AG04449 (cell line): ENCODE results near the gene ABRAXAS1.

Source experiments
- CTCF ChIA-PET: fragments of 350-600 bp; formaldehyde crosslinking; extraction: SDS; loops from one replicate; lab custom pipeline; 2021; ENCODE audit warnings: antibody characterized with exemption; lab: Yijun Ruan, JAX
- POLR2A ChIA-PET: fragments of 400-600, 350-600 bp; formaldehyde crosslinking; extraction: SDS; loops from one replicate; lab custom pipeline; 2020; ENCODE audit warnings: antibody characterized with exemption, inconsistent platforms; lab: Yijun Ruan, JAX
- DNase-seq: peaks from one replicate; pipeline ENCODE4 v3.0.0-alpha.2; 2010; ENCODE audit warnings: low read depth, low spot score
- H3K4me3 ChIP-seq: 2 replicates; pipeline ENCODE4 v1.5.1; 2011; ENCODE audit warnings: low read depth, mild to moderate bottlenecking, control low read depth, low read length
- CTCF ChIP-seq: IDR thresholded peaks from one replicate; pipeline ENCODE4 v1.5.1; 2011; ENCODE audit warnings: mild to moderate bottlenecking, moderate library complexity, low read length, control low read depth, inconsistent platforms; ENCODE audit not compliant: insufficient read depth; ENCODE audit errors: missing control alignments

ABRAXAS1 gene

GRCh38 chr4:83490876-83491450, 6.1 kb upstream of the ABRAXAS1 start:
- DNase-seq, result no peak
- peak; percentile 70 for TF ChIP-seq CTCF
- POLR2A ChIA-PET, result no interaction called here
- CTCF ChIA-PET, result interaction anchor here (0.7 to 2.0 kb wide), 9 partner anchors 18 to 862 kb away, joined by 3 to 10 read pairs (median 3); no protein-coding TSS in a partner anchor
- H3K4me3 ChIP-seq, result no peak overlapping the region

- POLR2A ChIA-PET, result no interaction called here
- DNase-seq, result no peak
- TF ChIP-seq CTCF, result no peak
Observed at GRCh38 chr4:83489711-83490326, 4.9 kb upstream of the ABRAXAS1 start.

GRCh38 chr4:83486457-83487129, 1.7 kb upstream of the ABRAXAS1 start:
- no peak for DNase-seq
- no peak for TF ChIP-seq CTCF
- POLR2A ChIA-PET, result no interaction called here
- CTCF ChIA-PET, result interaction anchor here (1.2 to 1.8 kb wide), 3 partner anchors 23 to 158 kb away, joined by 4 to 8 read pairs (median 7); no protein-coding TSS in a partner anchor
- H3K4me3 ChIP-seq, result no peak overlapping the region

More at GRCh38 chr4:83489711-83490326, 4.9 kb upstream of the ABRAXAS1 start:
- CTCF ChIA-PET, result interaction anchor here (1.1 to 1.4 kb wide), 4 partner anchors 9 to 154 kb away, joined by 3 to 5 read pairs (median 4); no protein-coding TSS in a partner anchor
- no peak overlapping the region for H3K4me3 ChIP-seq

GRCh38 chr4:83473966-83474365, 10.9 kb downstream of the ABRAXAS1 start:
- TF ChIP-seq CTCF, result no peak
- no peak overlapping the region for H3K4me3 ChIP-seq
- ChIA-PET POLR2A (no interaction called here), CTCF (no interaction called here)
- DNase-seq, result no peak

- CTCF ChIA-PET, result no interaction called here
- POLR2A ChIA-PET, result no interaction called here
- no peak for DNase-seq
- no peak for TF ChIP-seq CTCF
- H3K4me3 ChIP-seq, result no peak overlapping the region
Observed at GRCh38 chr4:83473423-83473822, 11.5 kb downstream of the ABRAXAS1 start.

GRCh38 chr4:83456184-83456501, 28.8 kb downstream of the ABRAXAS1 start:
- no peak for TF ChIP-seq CTCF
- ChIA-PET POLR2A (interaction anchor here (0.7 to 1.7 kb wide), 4 partner anchors 15 to 421 kb away, joined by 3 to 7 read pairs (median 3); partner anchors contain the start of genes COPS4 and COQ2), CTCF (interaction anchor here (1.1 kb wide), 1 partner anchor 185 kb away, joined by 3 read pairs; no protein-coding TSS in a partner anchor)
- H3K4me3 ChIP-seq, result peak overlapping the region; percentile 91
- DNase-seq, result no peak
